ENCODE measurements around the gene SNAP25. TPM values are rescaled to one million over a fixed set of nuclear protein-coding genes. Genes with fewer than 3 reads are reported as not detected.

SNAP25 gene
- total and polyA plus RNA-seq, 9 of the 15 experiments (the other 6 are each of a cell fraction or from before 2014, with no cell fraction given): 0.07 TPM; not detected in 8

GRCh38 chr20:10236540-10237533 lies 18.2 kb downstream of the SNAP25 start:
- no peaks in the 10 kb centered on the region for H3K4me1 ChIP-seq (replicated peaks in 1 of 2; ENCODE audit: control insufficient read depth in 2 of 2, insufficient read depth in 2 of 2, low read length in 2 of 2)
- no peak overlapping the region for H3K4me2 ChIP-seq (ENCODE audit: insufficient read depth, low read length)
- ATAC-seq (no peak), DNase-seq (ENCODE audit: extremely low read depth in 1 of 4, low spot score in 3 of 4) (no peak), FAIRE-seq (no peak)
- no peak overlapping the region for H2AFZ ChIP-seq (ENCODE audit: low read depth, low read length)
- no peaks in the 10 kb centered on the region for H3K9me3 ChIP-seq (replicated peaks; ENCODE audit: control insufficient read depth, insufficient read depth, low read depth, low read length)
- no peaks in the 10 kb centered on the region for H3K9me1 ChIP-seq (ENCODE audit: control insufficient read depth, insufficient read depth, low read length)
- WGBS (ENCODE audit: insufficient coverage, low coverage, missing lambda C conversion rate): 2% methylated on average over 10 of the region's 10 CpGs
- no peaks in the 10 kb centered on the region for H3K27me3 ChIP-seq (ENCODE audit: control insufficient read depth in 2 of 2, insufficient read depth in 2 of 2, low read length in 2 of 2)
- no peaks in the 10 kb centered on the region for H4K20me1 ChIP-seq (replicated peaks; ENCODE audit: control insufficient read depth, insufficient read depth, low read length)
- H3K9ac ChIP-seq (ENCODE audit: insufficient read depth in 1 of 2, low read depth in 2 of 2, low read length in 2 of 2): no peak overlapping the region
- H3K36me3 ChIP-seq (ENCODE audit: control insufficient read depth, insufficient read depth, low read length): no peaks in the 10 kb centered on the region
- ChIA-PET POLR2A (interaction anchor here (1.1 kb wide), 1 partner anchor 19 kb away, joined by 3 read pairs; no protein-coding TSS in a partner anchor), CTCF (ENCODE audit: low intra/inter-chr PET ratio) (no interaction called here)
- intact Hi-C loops (cut with micrococcal nuclease): no loop called here
- H3K4me3 ChIP-seq: no peak overlapping the region
- BruUV-seq (replicated peaks): no TSS peak
- no peak overlapping the region for H3K27ac ChIP-seq (ENCODE audit: extremely low read depth, low read depth, low read length)
- in situ Hi-C loops (cut with MboI): no loop called here
- H3K79me2 ChIP-seq (ENCODE audit: control insufficient read depth, insufficient read depth, low read length): no peaks in the 10 kb centered on the region
- TF ChIP-seq NCOA1 (IDR thresholded peaks at IDR 0.05; ENCODE audit: low read depth) (no peak), POU5F1 (IDR thresholded peaks at IDR 0.05; ENCODE audit: borderline replicate concordance, low read depth, low read length, partially characterized antibody) (no peak), HNRNPUL1 (IDR thresholded peaks at IDR 0.05; ENCODE audit: low read length) (no peak), ZNF830 (CRISPR knock-in tag; IDR thresholded peaks at IDR 0.05) (no peak), ZNF217 (CRISPR knock-in tag; IDR thresholded peaks at IDR 0.05) (no peak), SIN3A (IDR thresholded peaks at IDR 0.05; ENCODE audit: borderline replicate concordance in 2 of 2, control insufficient read depth in 1 of 2, low read depth in 2 of 2, low read length in 2 of 2) (no peak), TCF3 (CRISPR knock-in tag; IDR thresholded peaks at IDR 0.05) (no peak), RBM15 (IDR thresholded peaks at IDR 0.05; ENCODE audit: insufficient read depth, low read length) (no peak), DDX20 (tag; IDR thresholded peaks at IDR 0.05; ENCODE audit: low read depth) (no peak), SMARCA5 (IDR thresholded peaks at IDR 0.05) (no peak), ZFP36 (IDR thresholded peaks at IDR 0.05; ENCODE audit: low read depth, low read length, partially characterized antibody) (no peak), ILK (tag; IDR thresholded peaks at IDR 0.05; ENCODE audit: borderline replicate concordance, low read depth) (no peak), RCOR1 (IDR thresholded peaks at IDR 0.05; ENCODE audit: borderline replicate concordance in 1 of 2, low read depth in 2 of 2, low read length in 2 of 2) (no peak)
- TF ChIP-seq, protein P1, sequence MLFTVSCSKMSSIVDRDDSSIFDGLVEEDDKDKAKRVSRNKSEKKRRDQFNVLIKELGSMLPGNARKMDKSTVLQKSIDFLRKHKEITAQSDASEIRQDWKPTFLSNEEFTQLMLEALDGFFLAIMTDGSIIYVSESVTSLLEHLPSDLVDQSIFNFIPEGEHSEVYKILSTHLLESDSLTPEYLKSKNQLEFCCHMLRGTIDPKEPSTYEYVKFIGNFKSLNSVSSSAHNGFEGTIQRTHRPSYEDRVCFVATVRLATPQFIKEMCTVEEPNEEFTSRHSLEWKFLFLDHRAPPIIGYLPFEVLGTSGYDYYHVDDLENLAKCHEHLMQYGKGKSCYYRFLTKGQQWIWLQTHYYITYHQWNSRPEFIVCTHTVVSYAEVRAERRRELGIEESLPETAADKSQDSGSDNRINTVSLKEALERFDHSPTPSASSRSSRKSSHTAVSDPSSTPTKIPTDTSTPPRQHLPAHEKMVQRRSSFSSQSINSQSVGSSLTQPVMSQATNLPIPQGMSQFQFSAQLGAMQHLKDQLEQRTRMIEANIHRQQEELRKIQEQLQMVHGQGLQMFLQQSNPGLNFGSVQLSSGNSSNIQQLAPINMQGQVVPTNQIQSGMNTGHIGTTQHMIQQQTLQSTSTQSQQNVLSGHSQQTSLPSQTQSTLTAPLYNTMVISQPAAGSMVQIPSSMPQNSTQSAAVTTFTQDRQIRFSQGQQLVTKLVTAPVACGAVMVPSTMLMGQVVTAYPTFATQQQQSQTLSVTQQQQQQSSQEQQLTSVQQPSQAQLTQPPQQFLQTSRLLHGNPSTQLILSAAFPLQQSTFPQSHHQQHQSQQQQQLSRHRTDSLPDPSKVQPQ (CRISPR knock-in tag; IDR thresholded peaks at IDR 0.05; ENCODE audit: borderline replicate concordance): no peak
- TF ChIP-seq, protein P2, sequence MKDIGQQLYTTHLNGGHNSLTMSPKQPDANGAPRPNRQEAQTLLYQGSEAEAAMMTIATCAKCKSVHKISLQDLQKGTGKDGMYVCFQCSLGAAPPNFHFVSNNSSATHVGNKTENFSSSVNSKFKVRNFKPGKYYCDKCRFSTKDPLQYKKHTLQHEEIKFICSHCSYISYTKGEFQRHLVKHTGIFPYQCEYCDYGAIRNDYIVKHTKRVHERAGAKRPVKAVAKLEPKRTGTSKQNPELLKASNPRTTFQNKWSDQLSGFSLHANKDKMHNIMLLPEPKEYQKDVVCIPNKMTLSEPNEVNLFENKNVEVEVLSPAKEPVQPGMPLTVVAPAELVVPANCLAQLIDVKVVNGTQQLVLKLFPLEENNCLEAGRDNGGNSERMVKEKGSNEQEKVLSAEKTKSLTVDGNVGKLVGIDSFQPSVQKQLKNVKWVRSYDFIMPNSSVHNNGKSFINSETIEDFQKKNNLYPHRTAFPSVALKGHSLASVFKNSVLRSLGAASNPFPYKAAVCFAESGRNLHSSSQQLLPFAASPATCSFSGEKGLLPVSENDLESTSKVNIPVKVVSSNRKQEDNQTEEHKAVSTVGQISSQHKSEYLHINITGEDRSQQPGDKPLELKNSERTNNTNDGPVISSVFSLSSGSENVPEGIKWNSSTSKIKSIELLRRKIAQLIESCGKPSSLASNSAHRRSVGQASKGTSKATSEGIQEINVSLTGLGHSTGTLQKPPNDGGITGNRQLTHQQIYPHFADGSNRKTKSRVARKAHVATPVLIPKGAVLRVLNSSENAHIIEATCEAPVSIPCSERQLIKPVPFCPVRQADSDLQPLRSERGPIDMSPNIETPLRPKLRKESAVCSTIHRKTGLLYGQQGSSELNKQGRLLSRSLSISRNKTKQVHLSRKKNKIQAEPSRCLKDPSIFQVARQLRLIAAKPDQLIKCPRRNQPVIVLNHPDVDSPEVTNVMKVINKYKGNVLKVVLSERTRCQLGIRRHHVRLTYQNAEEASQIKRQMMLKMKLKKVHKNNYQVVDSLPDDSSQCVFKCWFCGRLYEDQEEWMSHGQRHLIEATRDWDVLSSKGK (CRISPR knock-in tag; IDR thresholded peaks at IDR 0.05): no peak
